Thyroid gland (tissue), 4 donors: Measurements from ENCODE around the gene SLX9.
A peak's percentile ranks its signal among the peaks of the same experiment; 100 is the strongest.

Source experiments
- POLR2A ChIP-seq, 2 donors: fragments of 450-650 bp; IDR thresholded peaks; one replicate each; pipeline ENCODE4 v1.6.1; 2017; ENCODE audit warnings: antibody characterized with exemption in 2 of 2, mild to moderate bottlenecking in 2 of 2, moderate library complexity in 1 of 2
- TF ChIP-seq, protein P1 (sequence below), 6 experiments: fragments of 200-600 bp in 3 of 6; fragments of 450-650 bp in 3 of 6; sonication (generic) in 3 of 6; IDR thresholded peaks; one replicate each; pipeline ENCODE4 v1.5.1; 2016 to 2019; ENCODE audit warnings: antibody characterized with exemption in 6 of 6, mild to moderate bottlenecking in 2 of 6, inconsistent platforms in 1 of 6, moderate library complexity in 1 of 6

DNA sequence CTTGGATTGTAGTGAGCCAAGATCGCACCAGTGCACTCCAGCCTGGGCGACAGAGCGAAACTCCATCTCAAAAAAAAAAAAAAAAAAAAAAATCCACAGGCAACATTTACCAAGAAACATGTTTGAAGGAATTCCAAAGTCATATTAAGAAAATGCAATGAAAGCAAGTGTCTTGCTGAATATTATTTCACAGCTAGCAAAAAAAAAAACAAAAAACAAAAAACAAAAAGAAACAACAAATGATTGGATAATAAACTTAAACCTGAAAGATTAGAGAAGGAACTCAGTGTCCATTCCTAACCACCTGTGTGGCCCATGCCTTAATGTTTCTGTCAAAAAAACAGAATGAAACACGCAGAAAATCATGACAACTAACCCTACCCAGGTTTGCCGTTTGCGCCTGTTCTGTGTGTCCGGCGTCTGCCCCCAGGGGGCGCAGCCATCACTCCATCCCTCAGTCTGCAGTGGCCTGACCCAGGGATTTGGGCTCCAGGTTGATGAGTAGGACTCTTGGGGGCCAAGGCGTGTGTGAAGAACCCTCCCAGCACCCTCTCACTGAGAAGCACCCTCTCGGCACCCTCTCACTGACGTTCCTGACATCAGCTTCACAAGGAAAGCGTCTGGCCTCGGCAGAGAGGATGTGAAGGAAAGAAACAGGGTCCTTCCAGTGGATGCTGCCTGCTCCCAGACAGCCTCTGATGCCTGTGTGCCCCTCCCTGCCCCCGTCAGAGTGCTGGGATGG, 47.1 kb upstream of the SLX9 start:
- TF ChIP-seq, protein P1, sequence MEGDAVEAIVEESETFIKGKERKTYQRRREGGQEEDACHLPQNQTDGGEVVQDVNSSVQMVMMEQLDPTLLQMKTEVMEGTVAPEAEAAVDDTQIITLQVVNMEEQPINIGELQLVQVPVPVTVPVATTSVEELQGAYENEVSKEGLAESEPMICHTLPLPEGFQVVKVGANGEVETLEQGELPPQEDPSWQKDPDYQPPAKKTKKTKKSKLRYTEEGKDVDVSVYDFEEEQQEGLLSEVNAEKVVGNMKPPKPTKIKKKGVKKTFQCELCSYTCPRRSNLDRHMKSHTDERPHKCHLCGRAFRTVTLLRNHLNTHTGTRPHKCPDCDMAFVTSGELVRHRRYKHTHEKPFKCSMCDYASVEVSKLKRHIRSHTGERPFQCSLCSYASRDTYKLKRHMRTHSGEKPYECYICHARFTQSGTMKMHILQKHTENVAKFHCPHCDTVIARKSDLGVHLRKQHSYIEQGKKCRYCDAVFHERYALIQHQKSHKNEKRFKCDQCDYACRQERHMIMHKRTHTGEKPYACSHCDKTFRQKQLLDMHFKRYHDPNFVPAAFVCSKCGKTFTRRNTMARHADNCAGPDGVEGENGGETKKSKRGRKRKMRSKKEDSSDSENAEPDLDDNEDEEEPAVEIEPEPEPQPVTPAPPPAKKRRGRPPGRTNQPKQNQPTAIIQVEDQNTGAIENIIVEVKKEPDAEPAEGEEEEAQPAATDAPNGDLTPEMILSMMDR (IDR thresholded peaks at IDR 0.05), result peak; percentile 37 to 73 (median 58)
- no peak for TF ChIP-seq POLR2A (IDR thresholded peaks at IDR 0.05)
